ENCODE data around the gene USP47.

The USP47 gene

DNA sequence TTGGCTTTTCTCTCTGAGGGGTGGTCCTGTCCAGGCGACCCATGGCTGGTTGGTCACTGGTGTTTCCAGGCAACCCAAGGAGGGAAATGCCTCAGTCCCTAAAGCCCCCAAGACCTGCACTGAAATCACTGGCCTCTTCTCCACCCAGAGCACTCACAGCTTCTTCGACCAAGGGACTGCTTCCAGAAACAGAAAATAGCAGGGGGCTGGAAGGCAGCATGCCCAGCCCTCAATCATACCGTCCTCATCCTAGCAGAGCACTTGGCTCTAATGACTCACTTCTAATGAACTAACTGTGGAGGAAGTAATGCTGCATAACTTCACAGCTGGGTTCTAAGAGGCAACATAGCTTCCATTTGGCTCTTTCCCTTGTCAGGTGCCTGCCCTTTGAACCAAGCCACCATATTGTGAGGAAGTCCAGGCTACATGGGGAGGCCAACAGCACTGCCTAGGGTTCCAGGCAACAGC lies 139.1 kb downstream of the USP47 start:
- no peak for DNase-seq (ENCODE audit: low read depth in 3 of 3)

DNA sequence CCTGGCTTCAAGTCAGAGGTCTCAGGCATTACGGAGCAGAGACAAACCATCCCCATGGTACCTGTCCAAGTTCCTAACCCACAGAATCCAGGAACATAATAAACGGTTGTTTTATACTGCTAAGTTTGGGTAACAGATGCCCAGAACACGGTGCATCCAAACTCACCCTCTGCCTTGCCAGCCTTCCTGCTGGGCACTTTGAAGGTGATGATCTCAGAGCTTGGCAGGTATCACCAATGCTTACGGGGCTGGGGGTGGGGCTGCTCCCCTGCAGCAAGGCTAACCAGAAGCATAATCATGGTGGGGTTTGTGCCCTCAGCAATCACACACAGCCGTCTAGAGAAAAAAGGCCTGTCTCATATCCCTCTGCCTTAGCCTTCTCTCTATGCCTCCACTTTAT lies 139.6 kb downstream of the USP47 start:
- DNase-seq (ENCODE audit: low read depth in 3 of 3): no peak

DNA sequence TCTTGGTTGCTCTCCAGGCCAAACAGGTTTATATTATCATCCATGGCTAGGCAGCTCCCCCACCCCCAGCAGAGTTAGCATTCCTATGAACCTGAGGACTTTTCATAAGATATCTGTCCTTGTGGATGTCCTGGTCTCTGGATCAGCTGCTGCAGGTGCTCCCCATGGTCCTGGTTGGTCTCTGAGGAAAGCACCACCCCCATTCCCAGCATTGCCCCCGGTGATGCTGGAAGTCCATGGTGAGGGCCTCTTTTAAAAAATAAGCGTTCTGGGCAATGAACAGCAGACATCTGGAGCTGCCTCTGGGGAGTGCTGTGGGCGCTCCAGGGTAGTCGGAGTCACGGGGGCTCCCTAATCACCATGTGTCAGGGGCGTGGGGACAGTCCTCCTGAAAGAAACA lies 140.1 kb downstream of the USP47 start:
- DNase-seq (ENCODE audit: low read depth in 3 of 3): no peak

DNA sequence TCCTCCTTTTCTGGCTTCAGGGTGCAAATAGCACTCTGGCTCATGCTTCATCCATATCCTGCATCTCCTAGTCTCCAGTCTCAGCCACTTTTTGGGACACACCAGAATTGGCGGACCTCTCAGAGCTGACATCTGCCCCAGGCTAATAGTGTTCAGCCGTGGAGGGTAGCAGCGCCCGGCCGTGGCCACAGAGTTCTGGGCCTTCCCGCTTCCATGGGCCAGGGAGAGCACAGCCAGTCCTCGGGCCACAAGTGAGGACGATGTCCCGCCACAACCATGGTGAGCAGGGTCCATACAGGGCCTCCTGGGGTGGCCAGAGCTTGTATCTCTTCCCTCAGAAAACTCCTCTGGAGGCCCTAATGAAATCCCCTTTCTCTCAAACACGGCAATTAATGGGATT lies 140.7 kb downstream of the USP47 start:
- DNase-seq (ENCODE audit: low read depth in 3 of 3): no peak

- DNase-seq (ENCODE audit: low read depth in 3 of 3): no peak
Measured at GRCh38 chr11:11982975-11983374, 141.2 kb downstream of the USP47 start.

DNA sequence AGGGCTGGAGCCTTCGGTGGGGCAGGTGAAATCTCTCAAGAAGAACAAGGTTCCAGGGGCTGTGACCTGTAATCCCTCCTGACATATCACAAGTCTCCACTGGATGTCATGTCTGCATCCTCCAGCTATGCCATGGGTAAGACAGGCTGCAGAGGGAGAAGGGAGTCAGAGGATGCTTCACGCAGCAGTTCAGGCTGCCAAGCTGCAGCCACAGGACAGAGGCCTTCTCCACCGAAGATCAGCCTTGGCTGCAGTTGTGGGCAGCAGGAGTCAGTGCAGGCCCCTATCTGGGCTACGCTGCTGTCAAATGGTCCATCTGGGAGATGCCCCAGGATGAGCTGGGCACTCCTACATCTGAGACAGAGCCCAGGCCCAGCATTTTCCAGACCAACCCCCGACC lies 141.7 kb downstream of the USP47 start:
- no peak for DNase-seq (ENCODE audit: low read depth in 3 of 3)

GRCh38 chr11:11984563-11984962 lies 142.8 kb downstream of the USP47 start:
- DNase-seq (ENCODE audit: low read depth in 3 of 3): no peak

DNA sequence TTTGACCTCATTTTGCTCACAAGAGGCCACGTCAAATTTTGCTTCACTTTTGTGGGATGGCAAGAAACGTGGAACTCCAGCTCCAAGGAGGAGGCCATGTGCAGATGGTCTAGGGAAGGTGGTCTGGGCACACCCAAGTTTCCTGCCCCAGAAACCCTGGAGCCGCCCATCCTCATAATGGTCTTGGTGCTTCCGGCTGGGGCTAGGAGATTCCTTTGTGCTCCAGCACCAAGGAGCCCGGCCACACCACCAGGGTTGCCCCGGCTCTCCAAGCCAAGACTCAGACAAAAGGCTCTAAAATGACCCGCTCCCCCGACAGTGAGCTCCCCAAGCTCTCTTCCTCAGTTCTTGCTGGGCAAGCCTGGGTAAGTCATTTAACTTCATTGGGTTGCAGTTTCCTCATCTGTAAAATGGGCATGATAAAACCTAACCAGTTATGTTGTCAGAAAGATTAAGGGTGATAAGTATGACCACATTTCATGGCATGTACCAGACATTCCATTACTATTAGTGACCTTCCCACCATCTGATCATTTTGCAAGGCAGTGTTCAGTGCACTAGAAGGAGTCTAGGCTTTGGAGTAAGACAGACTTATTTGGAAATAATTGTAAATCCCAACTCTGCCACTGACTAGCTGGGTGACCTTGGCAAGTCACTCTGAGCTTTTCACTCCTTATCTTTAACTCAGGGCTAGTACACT lies 143.4 kb downstream of the USP47 start:
- DNase-seq (ENCODE audit: low read depth in 3 of 3): no peak

- DNase-seq (ENCODE audit: low read depth in 3 of 3): no peak
Measured at GRCh38 chr11:11985954-11986949, 144.5 kb downstream of the USP47 start.

GRCh38 chr11:11987503-11988022 lies 145.8 kb downstream of the USP47 start:
- no peak for DNase-seq (ENCODE audit: low read depth in 3 of 3)

DNA sequence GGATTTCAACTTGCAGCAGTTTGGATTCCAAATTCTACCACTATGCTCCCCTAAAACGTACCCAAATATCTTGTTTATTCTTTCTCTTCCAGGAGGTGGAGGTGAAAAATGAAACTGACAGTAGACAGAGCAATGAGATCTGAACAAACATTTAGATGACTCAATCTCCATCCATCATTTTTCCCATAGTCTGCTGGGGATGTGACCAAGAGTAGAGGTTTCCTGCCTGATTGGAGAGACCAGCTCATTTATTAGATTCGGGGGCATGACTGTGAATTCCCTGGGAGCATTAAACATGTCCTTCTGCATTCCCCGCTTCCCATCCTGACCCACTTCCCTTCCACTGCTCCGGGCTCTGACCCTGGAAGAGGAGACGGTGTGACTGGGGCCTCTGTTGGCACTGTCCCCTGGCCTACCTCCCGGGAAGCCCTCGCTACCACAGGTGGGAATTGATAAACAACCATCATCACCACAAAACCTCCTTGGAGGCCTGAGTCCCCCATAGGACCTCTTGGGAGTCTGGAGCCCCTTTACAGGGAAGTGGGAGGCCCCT lies 146.4 kb downstream of the USP47 start:
- DNase-seq (ENCODE audit: low read depth in 3 of 3): no peak

DNA sequence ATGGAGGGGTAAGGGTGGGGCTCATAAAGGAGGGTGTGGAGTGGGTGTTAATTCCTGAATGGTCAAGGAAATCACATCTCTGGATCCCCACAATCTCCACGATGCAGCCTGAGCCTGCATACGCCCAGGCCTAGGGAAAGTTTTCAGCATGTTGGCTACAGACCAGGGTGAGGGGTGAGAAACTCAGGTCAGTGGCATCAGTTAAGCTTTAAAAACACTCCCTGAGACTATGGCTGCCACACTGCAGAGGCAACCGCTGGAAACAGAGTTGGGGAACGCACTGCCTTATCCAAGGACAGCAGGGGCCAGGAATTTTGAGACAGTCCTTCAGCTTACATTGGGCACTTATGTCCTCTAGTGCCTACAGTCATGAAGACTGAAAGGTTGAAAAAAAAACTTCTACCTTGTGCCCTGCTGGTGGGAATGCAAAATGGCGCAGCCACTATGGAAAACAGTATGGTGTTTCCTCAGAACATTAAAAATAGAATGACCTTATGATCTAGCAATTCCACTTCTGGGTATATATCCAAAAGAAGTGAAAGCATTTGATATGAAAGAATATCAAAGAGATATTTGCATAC lies 147.0 kb downstream of the USP47 start:
- DNase-seq (ENCODE audit: low read depth in 3 of 3): no peak

GRCh38 chr11:11989774-11990744 lies 148.3 kb downstream of the USP47 start:
- DNase-seq (ENCODE audit: low read depth in 3 of 3): no peak

- no peak for DNase-seq (ENCODE audit: low read depth in 3 of 3)
Measured at GRCh38 chr11:11992257-11993212, 150.8 kb downstream of the USP47 start.

- no peak for DNase-seq (ENCODE audit: low read depth in 3 of 3)
Measured at GRCh38 chr11:11993839-11994238, 152.1 kb downstream of the USP47 start.

GRCh38 chr11:11995601-11996000 lies 153.8 kb downstream of the USP47 start:
- DNase-seq (ENCODE audit: low read depth in 3 of 3): no peak

- DNase-seq (ENCODE audit: low read depth in 3 of 3): no peak
Measured at GRCh38 chr11:11996321-11997048, 154.7 kb downstream of the USP47 start.

DNA sequence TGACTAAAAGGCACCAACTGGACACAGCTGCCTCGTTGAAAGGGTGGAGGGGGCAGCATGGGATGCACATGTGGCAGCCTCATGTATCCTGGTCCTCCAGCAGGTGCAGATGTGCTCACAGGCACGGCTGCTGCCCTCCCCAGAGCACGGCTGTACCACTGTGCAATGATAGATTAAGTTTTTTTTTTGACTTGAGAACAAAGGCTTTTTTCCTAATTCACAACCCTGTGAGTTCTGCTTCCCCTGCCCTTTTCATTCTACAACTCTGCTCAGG lies 155.2 kb downstream of the USP47 start:
- DNase-seq (ENCODE audit: low read depth in 3 of 3): no peak
